Esophagus squamous epithelium (tissue), 4 donors: ENCODE measurements around the gene TNFRSF13B.
"Not testable (repeated sequence)": the region's sequence is repeated elsewhere in the genome, so short reads cannot be mapped to it uniquely, and the experiment has no call there.

Experiments
- CTCF ChIP-seq, 6 experiments: fragments of 450-650 bp in 4 of 6; fragments of 200-600 bp in 2 of 6; sonication (generic) in 2 of 6; IDR thresholded peaks; one replicate each; pipeline ENCODE4 v1.5.1; 2016 to 2019; ENCODE audit warnings: antibody characterized with exemption in 6 of 6, mild to moderate bottlenecking in 4 of 6, moderate library complexity in 4 of 6
- POLR2A ChIP-seq, 4 donors: fragments of 450-650 bp; IDR thresholded peaks; one replicate each; pipeline ENCODE4 v1.6.1; 2017; ENCODE audit warnings: antibody characterized with exemption in 4 of 4, mild to moderate bottlenecking in 4 of 4, moderate library complexity in 3 of 4

GRCh38 chr17:16896235-16896634 is 75.7 kb downstream of the TNFRSF13B start:
- not testable (repeated sequence) for TF ChIP-seq CTCF, POLR2A (IDR thresholded peaks at IDR 0.05)
